ENCODE results near the gene LAMB1.

- TF ChIP-seq ZFY (CRISPR knock-in tag; IDR thresholded peaks at IDR 0.05), result no peak
- TF ChIP-seq MAFG (CRISPR knock-in tag; IDR thresholded peaks at IDR 0.05), result no peak
- TF ChIP-seq, protein P1, sequence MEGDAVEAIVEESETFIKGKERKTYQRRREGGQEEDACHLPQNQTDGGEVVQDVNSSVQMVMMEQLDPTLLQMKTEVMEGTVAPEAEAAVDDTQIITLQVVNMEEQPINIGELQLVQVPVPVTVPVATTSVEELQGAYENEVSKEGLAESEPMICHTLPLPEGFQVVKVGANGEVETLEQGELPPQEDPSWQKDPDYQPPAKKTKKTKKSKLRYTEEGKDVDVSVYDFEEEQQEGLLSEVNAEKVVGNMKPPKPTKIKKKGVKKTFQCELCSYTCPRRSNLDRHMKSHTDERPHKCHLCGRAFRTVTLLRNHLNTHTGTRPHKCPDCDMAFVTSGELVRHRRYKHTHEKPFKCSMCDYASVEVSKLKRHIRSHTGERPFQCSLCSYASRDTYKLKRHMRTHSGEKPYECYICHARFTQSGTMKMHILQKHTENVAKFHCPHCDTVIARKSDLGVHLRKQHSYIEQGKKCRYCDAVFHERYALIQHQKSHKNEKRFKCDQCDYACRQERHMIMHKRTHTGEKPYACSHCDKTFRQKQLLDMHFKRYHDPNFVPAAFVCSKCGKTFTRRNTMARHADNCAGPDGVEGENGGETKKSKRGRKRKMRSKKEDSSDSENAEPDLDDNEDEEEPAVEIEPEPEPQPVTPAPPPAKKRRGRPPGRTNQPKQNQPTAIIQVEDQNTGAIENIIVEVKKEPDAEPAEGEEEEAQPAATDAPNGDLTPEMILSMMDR (CRISPR knock-in tag; IDR thresholded peaks at IDR 0.05), result no peak
- TF ChIP-seq ZFP90 (CRISPR knock-in tag; IDR thresholded peaks at IDR 0.05; ENCODE audit: borderline replicate concordance), result no peak
- TF ChIP-seq CBFB (CRISPR knock-in tag; IDR thresholded peaks at IDR 0.05), result no peak
- no peak for TF ChIP-seq ZFX (CRISPR knock-in tag; IDR thresholded peaks at IDR 0.05; ENCODE audit: low read depth)
- TF ChIP-seq U2AF1 (optimal IDR thresholded peaks at IDR 0.05; ENCODE audit: low read depth, low read length), result no peak
- TF ChIP-seq THAP8 (CRISPR knock-in tag; IDR thresholded peaks at IDR 0.05; ENCODE audit: borderline replicate concordance), result no peak
- no peak for TF ChIP-seq EP300 (IDR thresholded peaks at IDR 0.05; ENCODE audit: low read depth in 2 of 2, low read length in 2 of 2)
- no peak for TF ChIP-seq EP300 (CRISPR knock-in tag; IDR thresholded peaks at IDR 0.05; ENCODE audit: borderline replicate concordance)
- TF ChIP-seq HOXA7 (CRISPR knock-in tag; IDR thresholded peaks at IDR 0.05), result no peak
- TF ChIP-seq THRA (CRISPR knock-in tag; IDR thresholded peaks at IDR 0.05; ENCODE audit: borderline replicate concordance), result no peak
- no peak for TF ChIP-seq ZNF878 (CRISPR knock-in tag; IDR thresholded peaks at IDR 0.05)
Measured at GRCh38 chr7:108008827-108009226, 5.9 kb upstream of the LAMB1 start.

All from HepG2 (cell line).